Spleen (tissue), 7 donors: Measurements from ENCODE around the gene THBS4.

Source experiments
- CTCF ChIP-seq, 11 experiments: fragments of 200-600 bp in 7 of 11; fragments of 450-650 bp in 4 of 11; sonication (generic) in 4 of 11; IDR thresholded peaks in 8 of 11; conservative IDR thresholded peaks in 3 of 11; 1 replicate in 7 of 11; 2 replicates in 4 of 11; pipeline versions ENCODE4 v1.4.0 to v1.8.0; 2016 to 2021; ENCODE audit warnings: antibody characterized with exemption in 11 of 11, inconsistent platforms in 4 of 11, mild to moderate bottlenecking in 1 of 11
- POLR2AphosphoS5 ChIP-seq, 3 donors: sonication (generic); formaldehyde crosslinking; IDR thresholded peaks; one replicate each; pipeline ENCODE4 v1.5.1; 2017; ENCODE audit warnings: antibody characterized with exemption in 3 of 3
- donor health status: DM: no; HTN: no; CAD: no; lungs with moderate emphysema.
- donor health status: DM: no; HTN: no; CAD: no.
- donor health status: DM: no; HTN: no; CAD: no.

DNA sequence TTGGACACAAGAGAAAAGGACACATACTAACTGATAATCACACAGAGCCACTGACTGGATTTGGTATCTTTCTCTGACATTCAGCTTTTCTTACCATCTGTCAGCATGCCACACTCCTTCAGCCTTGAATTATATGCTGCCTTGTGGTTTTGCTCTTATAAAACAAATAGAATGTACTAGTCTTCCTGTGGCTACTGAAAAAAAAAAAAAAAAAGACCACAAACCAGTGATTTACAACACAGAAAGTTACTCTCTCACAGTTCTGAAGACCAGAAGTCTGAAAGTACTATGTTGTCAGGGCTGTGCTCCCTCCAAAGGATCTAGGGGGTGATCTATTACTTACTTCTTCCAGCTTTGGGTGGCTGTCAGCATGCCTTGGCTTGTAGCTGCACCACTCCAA lies 82.3 kb downstream of the THBS4 start:
- TF ChIP-seq POLR2AphosphoS5 (IDR thresholded peaks at IDR 0.05) (no peak), CTCF (IDR thresholded peaks at IDR 0.05 in 8 of 11, conservative IDR thresholded peaks at IDR 0.05 in 3 of 11) (no peak)
